Prostate gland (tissue), 2 donors: ENCODE results near the gene ST8SIA1. TPM values are rescaled to one million over a fixed set of nuclear protein-coding genes. Genes with fewer than 3 reads are reported as not detected.

Experiments
- DNase-seq: peaks from one replicate; pipeline ENCODE4 v3.0.0-alpha.2; 2019; ENCODE audit warnings: low spot score
- H3K27ac ChIP-seq, 2 donors: fragments of 200-600 bp; sonication (generic); 2 replicates each; pipeline ENCODE4 v1.5.1; 2017 to 2019
- H3K27me3 ChIP-seq: fragments of 200-600 bp; sonication (generic); replicated peaks from 2 replicates; pipeline ENCODE4 v1.5.1; 2019; ENCODE audit not compliant: insufficient read depth
- H3K36me3 ChIP-seq, 2 donors: fragments of 200-600 bp; sonication (generic); 1 replicate in 1 of 2; 2 replicates in 1 of 2; pipeline versions ENCODE4 v1.5.1 to v1.8.1; 2017 to 2019
- H3K4me1 ChIP-seq: fragments of 200-600 bp; sonication (generic); replicated peaks from 2 replicates; pipeline ENCODE4 v1.5.1; 2019
- H3K4me3 ChIP-seq, 2 donors: fragments of 200-600 bp; sonication (generic); 2 replicates each; pipeline ENCODE4 v1.5.1; 2017 to 2019
- H3K9me3 ChIP-seq: fragments of 200-600 bp; sonication (generic); 2 replicates; pipeline ENCODE4 v1.5.1; 2017
- CTCF ChIP-seq, 4 experiments: fragments of 200-600 bp in 2 of 4; fragments of 450-650 bp in 2 of 4; sonication (generic) in 2 of 4; IDR thresholded peaks; 1 replicate in 3 of 4; 2 replicates in 1 of 4; pipeline ENCODE4 v1.5.1; 2016 to 2019; ENCODE audit warnings: antibody characterized with exemption in 4 of 4, mild to moderate bottlenecking in 2 of 4, moderate library complexity in 2 of 4
- POLR2A ChIP-seq: fragments of 450-650 bp; IDR thresholded peaks from one replicate; pipeline ENCODE4 v1.6.1; 2016; ENCODE audit warnings: antibody characterized with exemption, mild to moderate bottlenecking
- POLR2AphosphoS5 ChIP-seq: sonication (generic); formaldehyde crosslinking; IDR thresholded peaks from one replicate; pipeline ENCODE4 v1.6.1; 2017; ENCODE audit warnings: antibody characterized with exemption
- WGBS: methylation state at CpG from one replicate; pipeline ENCODE4 v1.1.5; 2018; 5-methylcytosine and 5-hydroxymethylcytosine counted together
- intact Hi-C: fragments of 100-400 bp; cut with DNase I; formaldehyde crosslinking; loops from one replicate; pipeline ENCODE4 v1.14.2; 2022
- total RNA-seq, 2 donors: library from RNA; depleted of rRNA; stranded (reverse); fragments of >200 nt; gene quantifications; one replicate each; pipeline ENCODE4 v1.1.0, GENCODE V29; 2016

ST8SIA1 gene
- total RNA-seq, 2 donors from 2014 or later, result 17.7 to 18.8 TPM

- intact Hi-C loops, result no loop called here
- TF ChIP-seq CTCF (IDR thresholded peaks at IDR 0.05), result no peak
- no peak for TF ChIP-seq POLR2A
- no peak for DNase-seq
- H3K4me3 ChIP-seq, result no peak overlapping the region
- WGBS, result 92% methylated on average over 1 of the region's 1 CpG
- no peaks in the 10 kb centered on the region for H3K9me3 ChIP-seq
- H3K27ac ChIP-seq, result no peak overlapping the region
- H3K36me3 ChIP-seq, result no peaks in the 10 kb centered on the region
- H3K4me1 ChIP-seq, result no peaks in the 10 kb centered on the region
- no peaks in the 10 kb centered on the region for H3K27me3 ChIP-seq
Measured at GRCh38 chr12:22217556-22217955, 117.0 kb downstream of the ST8SIA1 start.

GRCh38 chr12:22215467-22216253 is 118.8 kb downstream of the ST8SIA1 start:
- 90% methylated on average over 4 of the region's 4 CpGs for WGBS
- no peak overlapping the region for H3K4me3 ChIP-seq
- H3K27ac ChIP-seq, result no peak overlapping the region
- no peaks in the 10 kb centered on the region for H3K36me3 ChIP-seq
- TF ChIP-seq POLR2AphosphoS5 (no peak), POLR2A (no peak), CTCF (IDR thresholded peaks at IDR 0.05) (no peak)
- H3K9me3 ChIP-seq, result no peaks in the 10 kb centered on the region
- intact Hi-C loops, result no loop called here
- H3K4me1 ChIP-seq, result no peaks in the 10 kb centered on the region
- H3K27me3 ChIP-seq, result no peaks in the 10 kb centered on the region
- DNase-seq, result no peak

GRCh38 chr12:22211128-22211527 is 123.4 kb downstream of the ST8SIA1 start:
- WGBS, result 94% methylated on average over 2 of the region's 2 CpGs

GRCh38 chr12:22209422-22209821 is 125.1 kb downstream of the ST8SIA1 start:
- Histone ChIP-seq H3K9me3 (no peaks in the 10 kb centered on the region), H3K4me3 (no peak overlapping the region), H3K27me3 (no peaks in the 10 kb centered on the region), H3K4me1 (no peaks in the 10 kb centered on the region), H3K27ac (no peak overlapping the region), H3K36me3 (no peaks in the 10 kb centered on the region)
- no peak for TF ChIP-seq CTCF (IDR thresholded peaks at IDR 0.05)
- no peak for TF ChIP-seq POLR2AphosphoS5
- TF ChIP-seq POLR2A, result no peak
- DNase-seq, result no peak
- intact Hi-C loops, result no loop called here

More at GRCh38 chr12:22211128-22211527, 123.4 kb downstream of the ST8SIA1 start:
- Histone ChIP-seq H3K4me3 (no peak overlapping the region), H3K4me1 (no peaks in the 10 kb centered on the region), H3K27ac (no peak overlapping the region), H3K36me3 (no peaks in the 10 kb centered on the region), H3K27me3 (no peaks in the 10 kb centered on the region), H3K9me3 (no peaks in the 10 kb centered on the region)
- TF ChIP-seq POLR2AphosphoS5 (no peak), CTCF (IDR thresholded peaks at IDR 0.05) (no peak), POLR2A (no peak)
- DNase-seq, result no peak
- intact Hi-C loops, result no loop called here

- H3K4me1 ChIP-seq, result no peaks in the 10 kb centered on the region
- 84% methylated on average over 6 of the region's 6 CpGs for WGBS
- H3K27ac ChIP-seq, result no peak overlapping the region
- no peak for DNase-seq
- no peak overlapping the region for H3K4me3 ChIP-seq
- no peaks in the 10 kb centered on the region for H3K27me3 ChIP-seq
- H3K36me3 ChIP-seq, result no peaks in the 10 kb centered on the region
- TF ChIP-seq POLR2AphosphoS5 (no peak), CTCF (IDR thresholded peaks at IDR 0.05) (no peak), POLR2A (no peak)
- H3K9me3 ChIP-seq, result no peaks in the 10 kb centered on the region
- intact Hi-C loops, result no loop called here
Measured at GRCh38 chr12:22206111-22206728, 128.3 kb downstream of the ST8SIA1 start.
